Muscle of leg (tissue), 11 donors: ENCODE data around the gene TUBB8. TPM values are rescaled to one million over a fixed set of nuclear protein-coding genes. Genes with fewer than 3 reads are reported as not detected.
A peak's percentile ranks its signal among the peaks of the same experiment; 100 is the strongest.
"Not testable (repeated sequence)": the region's sequence is repeated elsewhere in the genome, so short reads cannot be mapped to it uniquely, and the experiment has no call there.

Experiments used
- DNase-seq: peaks from one replicate; pipeline ENCODE4 v3.0.0; 2013
- H3K27ac ChIP-seq: one replicate; pipeline ENCODE4 v1.5.1; 2013; ENCODE audit warnings: mild to moderate bottlenecking, low read length, control low read depth
- H3K27me3 ChIP-seq: one replicate; pipeline ENCODE4 v1.6.1; 2013; ENCODE audit warnings: low read length; ENCODE audit not compliant: control insufficient read depth, insufficient read depth
- H3K36me3 ChIP-seq: one replicate; pipeline ENCODE4 v1.6.1; 2013; ENCODE audit warnings: low read length; ENCODE audit not compliant: control insufficient read depth, insufficient read depth
- H3K4me1 ChIP-seq: one replicate; pipeline ENCODE4 v1.6.1; 2013; ENCODE audit warnings: low read length; ENCODE audit not compliant: control insufficient read depth, insufficient read depth
- H3K4me3 ChIP-seq: one replicate; pipeline ENCODE4 v1.5.1; 2013; ENCODE audit warnings: low read length, control low read depth
- H3K9me3 ChIP-seq: replicated peaks from 2 replicates; pipeline ENCODE4 v1.6.1; 2013; ENCODE audit warnings: low read depth, low read length; ENCODE audit not compliant: control insufficient read depth
- WGBS: methylation state at CpG from one replicate; pipeline ENCODE4 v1.1.5; 2013; ENCODE audit warnings: missing lambda C conversion rate; ENCODE audit not compliant: insufficient coverage; 5-methylcytosine and 5-hydroxymethylcytosine counted together
- polyA plus RNA-seq, 8 donors: library from polyadenylated mRNA; unstranded; fragments of 120-200 nt; gene quantifications; one replicate each; pipeline versions ENCODE4 v1.2.1 to v1.2.3, GENCODE V29; 2013; ENCODE audit warnings: inconsistent platforms in 1 of 8, low replicate concordance in 1 of 8; ENCODE audit not compliant: insufficient read length in 8 of 8, insufficient read depth in 1 of 8
- total RNA-seq: library from RNA; stranded (reverse); fragments of 120-200 nt; gene quantifications from one replicate; pipeline ENCODE4 v1.2.4, GENCODE V29; 2013

TUBB8 gene
- total and polyA plus RNA-seq, 9 donors: 0.09 to 0.87 (median 0.16) TPM; not detected in 4

DNA sequence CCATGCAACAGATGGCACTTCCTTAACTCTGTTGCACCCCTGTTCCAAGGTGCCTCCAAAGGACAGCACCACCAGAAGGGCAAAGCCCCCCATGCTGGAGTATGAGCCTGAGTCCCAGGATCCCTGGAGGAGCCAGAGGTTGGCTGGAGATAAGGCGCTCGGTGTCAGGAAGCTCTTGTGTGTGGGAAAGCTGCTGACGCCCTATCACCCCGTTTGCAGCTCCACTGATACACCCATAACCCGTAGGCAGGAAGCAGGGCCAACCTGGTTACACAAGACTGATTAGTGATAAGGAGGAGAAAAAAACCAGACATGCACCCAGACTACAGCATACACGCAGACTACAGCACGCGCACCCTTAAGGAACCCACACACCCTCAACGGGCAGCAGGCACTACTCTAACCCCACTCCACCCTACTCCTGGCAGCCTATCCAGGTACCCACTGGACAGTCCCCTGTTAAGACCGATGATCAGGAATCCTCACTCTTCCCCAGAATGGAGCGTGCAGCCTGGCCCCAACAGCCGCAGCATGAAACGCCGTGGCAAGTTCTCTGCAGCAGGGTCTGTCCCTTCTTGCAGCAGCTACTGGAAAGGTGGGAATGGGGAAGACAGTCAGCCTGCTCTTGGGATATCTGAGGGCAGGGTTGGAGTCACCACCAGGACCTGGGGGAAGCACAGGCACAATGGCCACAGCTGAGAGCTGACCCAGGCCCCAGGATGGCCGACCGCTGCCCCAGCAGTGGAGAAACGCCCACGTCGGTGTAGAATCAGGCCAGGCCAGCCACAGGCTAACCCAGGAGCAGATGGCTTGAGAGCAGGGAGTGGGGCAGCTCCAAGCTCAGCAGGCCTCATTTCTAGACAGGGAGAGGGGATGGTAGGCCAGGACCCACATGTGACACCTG is 38.3 kb upstream of the TUBB8 start:
- Histone ChIP-seq H3K4me3 (no peak overlapping the region), H3K27ac (no peak overlapping the region), H3K27me3 (no peaks in the 10 kb centered on the region), H3K36me3 (no peaks in the 10 kb centered on the region), H3K9me3 (no peaks in the 10 kb centered on the region), H3K4me1 (no peaks in the 10 kb centered on the region)
- DNase-seq: no peak
- WGBS: 69% methylated on average over 11 of the region's 19 CpGs

DNA sequence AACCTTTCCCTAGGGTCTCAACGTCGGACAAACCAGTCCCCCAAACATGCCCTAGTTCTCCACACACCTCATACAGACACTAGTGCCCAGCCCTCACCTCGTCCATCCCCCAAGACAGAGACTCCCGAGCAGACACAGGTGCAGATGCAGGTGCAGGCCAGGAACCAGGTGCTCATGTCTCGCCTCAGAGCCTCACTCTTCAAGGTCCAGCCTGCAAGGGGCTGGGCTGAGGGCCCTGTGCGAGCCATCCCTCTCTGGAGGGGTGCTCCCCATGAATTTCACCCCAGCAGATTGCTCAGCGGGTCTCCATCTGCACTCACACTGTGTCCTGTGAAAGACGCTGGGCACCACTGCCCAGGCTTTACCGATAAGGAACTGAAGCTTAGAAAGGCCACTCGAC is 36.9 kb upstream of the TUBB8 start:
- 78% methylated on average over 6 of the region's 10 CpGs for WGBS
- no peak for DNase-seq

DNA sequence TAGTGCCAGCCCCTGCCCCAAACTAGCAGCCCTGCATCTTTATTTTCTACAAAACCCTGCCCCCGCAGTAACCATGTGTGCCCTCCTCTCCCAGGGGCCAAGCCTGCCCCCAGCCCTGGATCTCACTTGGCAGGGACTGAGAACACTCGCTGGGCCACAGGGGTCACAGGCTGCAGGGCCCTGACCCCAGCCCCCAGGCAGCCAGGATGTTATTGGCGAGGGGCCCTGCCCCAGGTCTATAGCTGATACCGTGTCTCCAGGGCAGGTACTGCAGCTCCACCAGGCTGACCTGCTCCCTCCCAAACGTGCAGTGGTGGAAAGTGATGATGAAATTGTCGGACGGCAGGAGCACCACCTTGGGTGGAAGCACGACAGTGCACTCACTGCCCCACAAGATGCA is 35.9 kb upstream of the TUBB8 start:
- DNase-seq: no peak
- Histone ChIP-seq H3K9me3 (no peaks in the 10 kb centered on the region), H3K27me3 (no peaks in the 10 kb centered on the region), H3K4me1 (no peaks in the 10 kb centered on the region), H3K4me3 (no peak overlapping the region), H3K36me3 (no peaks in the 10 kb centered on the region), H3K27ac (no peak overlapping the region)
- WGBS: 63% methylated on average over 7 of the region's 8 CpGs

More for the DNA sequence above, 36.9 kb upstream of the TUBB8 start:
- H3K27me3 ChIP-seq: no peaks in the 10 kb centered on the region
- no peak overlapping the region for H3K4me3 ChIP-seq
- H3K9me3 ChIP-seq: no peaks in the 10 kb centered on the region
- no peak overlapping the region for H3K27ac ChIP-seq
- no peaks in the 10 kb centered on the region for H3K4me1 ChIP-seq
- H3K36me3 ChIP-seq: no peaks in the 10 kb centered on the region

DNA sequence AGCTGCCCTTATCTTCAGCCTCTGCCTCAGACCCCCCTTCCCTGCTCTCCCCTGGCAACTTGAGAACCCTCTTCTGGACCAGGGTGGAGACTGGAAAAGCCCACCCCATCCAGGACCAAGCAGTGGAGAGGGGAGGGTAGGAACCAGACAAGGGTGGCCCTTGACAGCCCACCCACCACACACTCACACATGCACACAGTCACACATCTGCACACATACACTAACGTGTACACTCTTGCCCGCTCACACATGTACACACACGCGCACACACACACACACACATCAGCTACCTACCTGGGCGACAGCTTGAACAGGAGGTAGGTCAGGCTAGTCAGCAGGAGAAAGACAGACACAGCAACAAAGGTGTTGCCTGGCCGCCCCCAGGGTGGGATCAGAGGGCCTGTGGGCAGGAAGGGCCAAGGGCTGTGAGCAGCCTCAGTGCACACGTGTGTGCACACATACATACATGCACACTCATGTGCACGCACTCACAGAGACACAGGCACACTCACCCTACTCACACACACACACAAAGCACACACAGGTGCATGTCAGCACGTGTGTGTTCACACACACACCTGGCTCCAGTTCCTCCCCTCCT is 34.9 kb upstream of the TUBB8 start:
- WGBS: 81% methylated on average over 6 of the region's 9 CpGs
- no peaks in the 10 kb centered on the region for H3K9me3 ChIP-seq
- H3K4me1 ChIP-seq: no peaks in the 10 kb centered on the region
- no peaks in the 10 kb centered on the region for H3K36me3 ChIP-seq
- H3K27ac ChIP-seq: no peak overlapping the region
- H3K4me3 ChIP-seq: no peak overlapping the region
- H3K27me3 ChIP-seq: no peaks in the 10 kb centered on the region
- DNase-seq: no peak

DNA sequence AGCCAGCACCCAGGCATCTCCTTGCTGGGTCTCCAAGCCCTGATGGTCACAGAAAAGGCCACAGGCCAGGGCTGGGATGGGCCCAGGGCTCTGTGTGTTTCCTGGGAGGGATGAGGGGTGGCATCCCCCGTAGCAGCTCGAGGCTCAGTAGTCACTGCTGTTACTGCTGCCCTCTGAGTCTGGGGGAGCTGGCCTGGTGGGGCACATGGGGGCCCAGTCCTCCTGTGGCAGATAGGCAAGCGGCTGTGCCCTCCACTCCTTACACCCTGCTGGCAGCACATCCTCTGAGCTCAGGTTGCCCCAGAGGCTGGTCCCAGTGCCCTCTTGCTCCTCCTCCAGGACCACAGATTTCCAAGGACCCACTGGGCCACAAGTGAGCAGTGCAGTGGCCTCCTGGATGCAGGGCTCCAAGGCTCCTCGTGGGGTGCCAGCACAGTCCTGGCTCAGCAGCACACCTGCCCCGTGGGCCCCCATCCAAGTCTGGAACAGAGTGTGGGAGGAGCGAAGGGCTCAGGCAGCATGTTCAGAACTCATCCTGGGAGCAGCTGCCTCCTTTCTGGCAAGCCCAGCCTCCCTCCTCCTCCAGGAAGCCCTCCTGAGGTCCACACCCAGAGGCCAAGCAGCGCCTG is 31.5 kb upstream of the TUBB8 start:
- 61% methylated on average over 3 of the region's 7 CpGs for WGBS
- peaks cover 3% of the 10 kb centered on the region for H3K27me3 ChIP-seq

DNA sequence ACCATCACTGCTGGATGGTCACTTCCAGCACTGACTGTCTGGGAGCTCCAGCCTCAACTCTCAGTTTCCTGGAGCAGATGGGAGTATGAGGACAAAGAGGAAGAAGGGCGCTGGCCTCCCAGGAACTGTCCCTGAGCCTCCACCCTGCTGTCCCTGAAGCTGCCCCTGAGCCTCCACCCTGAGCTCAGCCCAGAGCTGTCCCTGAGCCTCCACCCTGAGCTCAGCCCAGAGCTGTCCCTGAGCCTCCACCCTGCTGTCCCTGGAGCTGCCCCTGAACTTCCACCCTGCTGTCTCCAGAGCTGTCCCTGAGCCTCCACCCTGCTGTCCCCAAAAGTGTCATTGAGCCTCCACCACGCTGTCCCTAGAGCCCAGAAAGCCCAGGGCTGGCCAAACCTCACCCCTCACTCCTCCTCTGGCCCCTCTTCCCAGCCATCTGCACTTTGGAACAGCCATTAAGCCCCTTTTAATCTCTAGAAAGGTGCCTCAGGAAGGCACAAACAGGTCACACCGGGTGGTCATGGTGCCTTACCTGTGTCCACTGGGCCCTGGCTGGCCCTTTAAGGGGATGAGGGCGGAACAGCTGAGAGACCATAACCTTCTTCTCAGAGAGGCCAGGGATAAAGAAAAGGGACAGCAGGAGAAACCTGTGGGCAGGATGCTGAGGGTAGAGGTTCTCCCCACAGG is 30.6 kb upstream of the TUBB8 start:
- no peaks in the 10 kb centered on the region for H3K36me3 ChIP-seq
- no peak for DNase-seq
- H3K9me3 ChIP-seq: no peaks in the 10 kb centered on the region
- no peaks in the 10 kb centered on the region for H3K4me1 ChIP-seq
- no peak overlapping the region for H3K27ac ChIP-seq
- 63% methylated on average over 2 of the region's 4 CpGs for WGBS
- no peak overlapping the region for H3K4me3 ChIP-seq
- H3K27me3 ChIP-seq: peaks cover 5% of the 10 kb centered on the region

More for the DNA sequence above, 31.5 kb upstream of the TUBB8 start:
- no peak overlapping the region for H3K4me3 ChIP-seq
- H3K36me3 ChIP-seq: no peaks in the 10 kb centered on the region
- H3K27ac ChIP-seq: no peak overlapping the region
- DNase-seq: no peak
- H3K9me3 ChIP-seq: no peaks in the 10 kb centered on the region
- no peaks in the 10 kb centered on the region for H3K4me1 ChIP-seq

DNA sequence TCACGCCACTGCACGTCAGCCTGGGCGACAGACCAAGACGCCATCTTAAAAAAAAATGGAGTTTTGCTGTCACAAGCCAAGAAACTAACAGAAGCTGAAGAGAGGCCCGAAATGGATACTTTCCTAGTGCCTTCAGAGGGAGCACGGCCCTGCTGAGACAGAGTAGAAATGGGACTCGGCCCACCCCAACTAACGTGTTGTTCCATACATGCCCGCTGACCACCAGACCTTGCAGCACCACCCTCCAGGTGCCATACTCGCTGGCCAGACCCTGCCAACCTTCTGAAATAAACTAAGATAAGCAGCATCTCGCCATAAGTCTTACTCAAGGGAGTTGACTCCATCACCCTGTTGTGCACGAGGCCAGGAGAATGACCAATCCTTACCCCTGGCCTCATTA is 29.5 kb upstream of the TUBB8 start:
- WGBS: 82% methylated on average over 12 of the region's 12 CpGs
- Histone ChIP-seq H3K9me3 (no peaks in the 10 kb centered on the region), H3K4me3 (no peak overlapping the region), H3K4me1 (no peaks in the 10 kb centered on the region), H3K36me3 (no peaks in the 10 kb centered on the region), H3K27me3 (peaks cover 8% of the 10 kb centered on the region), H3K27ac (no peak overlapping the region)
- no peak for DNase-seq

DNA sequence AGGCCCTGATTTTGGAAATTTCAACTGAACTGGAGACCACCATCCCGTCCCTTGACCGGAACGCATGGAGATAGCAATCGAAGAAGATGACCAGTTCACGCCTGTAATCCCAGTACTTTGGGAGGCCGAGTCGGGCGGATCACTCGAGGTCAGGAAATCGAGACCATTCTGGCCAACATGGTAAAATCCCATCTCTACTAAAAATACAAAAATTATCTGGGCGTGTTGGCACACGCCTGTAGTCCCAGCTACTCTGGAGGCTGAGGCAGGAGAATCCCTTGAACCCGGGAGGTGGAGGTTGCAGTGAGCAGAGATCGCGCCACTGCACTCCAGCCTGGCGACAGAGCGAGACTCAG is 25.1 kb upstream of the TUBB8 start:
- H3K9me3 ChIP-seq, H3K36me3 ChIP-seq, H3K4me1 ChIP-seq, H3K27me3 ChIP-seq, H3K27ac ChIP-seq, DNase-seq: not testable (repeated sequence)
- peak overlapping the region; percentile 56 for H3K4me3 ChIP-seq
- WGBS: 41% methylated on average over 8 of the region's 17 CpGs

DNA sequence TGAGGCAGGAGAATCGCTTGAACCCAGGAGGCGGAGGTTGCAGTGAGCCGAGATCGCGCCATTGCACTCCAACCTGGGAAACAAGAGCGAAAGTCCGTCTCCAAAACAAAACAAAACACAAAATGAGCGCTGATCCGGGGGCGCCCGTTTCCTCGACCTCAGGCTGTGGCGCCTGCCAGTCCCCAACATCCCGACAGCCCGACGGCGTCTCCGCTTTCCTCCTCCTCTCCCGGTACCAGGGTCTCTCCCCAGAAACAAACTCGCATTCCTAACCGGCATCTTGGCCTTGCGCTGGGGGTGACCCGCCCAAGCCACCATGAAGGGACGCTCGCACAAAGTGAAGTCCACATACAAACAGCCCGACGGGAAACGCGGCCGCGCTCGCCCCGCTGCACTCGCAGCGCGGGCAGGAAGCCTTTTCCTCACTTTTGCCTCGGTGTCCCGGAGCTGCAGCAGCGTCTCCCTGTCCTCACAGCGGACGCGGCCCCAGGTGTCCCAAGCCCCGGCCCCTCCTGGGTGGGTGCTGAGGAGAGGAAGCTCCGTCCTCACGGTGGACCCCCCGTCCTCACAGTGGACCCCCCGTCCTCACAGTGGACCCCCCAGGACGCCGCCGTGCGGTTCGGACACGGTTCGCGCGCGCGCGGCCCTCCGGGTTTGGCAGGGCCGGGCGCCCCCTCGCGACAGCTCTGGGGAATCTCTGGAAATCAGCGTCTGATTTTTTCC is 24.6 kb upstream of the TUBB8 start:
- not testable (repeated sequence) for H3K4me1 ChIP-seq, H3K9me3 ChIP-seq, H3K27me3 ChIP-seq, H3K27ac ChIP-seq, H3K36me3 ChIP-seq
- H3K4me3 ChIP-seq: peak overlapping the region; percentile 56
- peak; percentile 69 for DNase-seq
- under 1% methylated on average over 40 of the region's 65 CpGs for WGBS
